HG03378 (cell line): ENCODE data around the gene PREB.

ENCODE experiments used
- ATAC-seq: cut with Tn5 transposase; IDR thresholded peaks from one replicate; pipeline ENCODE4 v1.9.1; 2021; ENCODE audit warnings: mild to moderate bottlenecking, moderate library complexity; ENCODE audit not compliant: unreplicated experiment

PREB gene

GRCh38 chr2:27099334-27099955 lies 35.0 kb downstream of the PREB start:
- no peak for ATAC-seq

DNA sequence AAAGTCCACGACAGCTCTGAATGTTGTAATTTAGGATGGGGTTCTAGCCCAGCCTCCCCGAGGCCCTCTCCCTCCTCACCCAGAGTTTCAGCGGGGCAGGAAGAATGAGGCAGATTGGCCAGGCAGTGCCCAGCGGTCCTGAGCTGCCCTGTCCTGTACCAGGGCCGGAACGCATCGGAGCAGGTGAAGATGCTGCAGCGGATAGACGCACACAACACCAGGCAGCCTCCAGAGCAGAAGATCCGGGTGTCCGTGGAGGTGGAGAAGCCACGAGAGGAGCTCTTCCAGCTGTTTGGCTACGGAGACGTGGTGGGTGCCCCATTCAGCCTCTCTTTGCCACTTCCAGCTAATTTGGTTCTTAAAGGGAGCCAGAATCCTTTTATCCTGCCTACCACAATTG lies 37.1 kb downstream of the PREB start:
- ATAC-seq = no peak

DNA sequence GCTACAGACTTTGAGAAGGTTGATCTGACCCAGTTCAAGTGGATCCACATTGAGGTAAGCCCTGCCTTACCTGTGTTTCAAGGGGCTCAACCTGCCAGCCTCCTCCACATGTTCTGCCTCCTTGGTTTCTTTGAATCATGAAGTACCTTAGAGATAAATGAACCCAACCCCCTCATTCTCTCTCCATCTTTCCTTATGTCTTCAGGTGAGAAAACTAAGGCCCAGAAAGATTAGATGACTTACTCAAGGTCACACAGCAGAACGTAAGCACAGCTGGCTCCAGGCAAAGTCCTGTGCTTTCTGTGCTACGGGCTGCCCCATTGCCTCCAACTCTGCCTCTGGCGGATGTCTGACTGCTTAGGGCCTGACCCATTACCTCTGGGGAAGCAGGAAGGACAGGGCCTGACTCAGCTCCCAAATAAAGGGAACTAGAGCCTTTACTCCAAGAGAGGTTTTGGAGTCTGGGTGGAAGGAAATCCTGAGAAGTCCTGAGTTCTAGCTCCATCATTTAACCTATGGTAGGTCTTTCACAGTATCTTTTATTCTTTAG lies 37.6 kb downstream of the PREB start:
- ATAC-seq = no peak

GRCh38 chr2:27095745-27096651 lies 38.4 kb downstream of the PREB start:
- ATAC-seq = no peak

DNA sequence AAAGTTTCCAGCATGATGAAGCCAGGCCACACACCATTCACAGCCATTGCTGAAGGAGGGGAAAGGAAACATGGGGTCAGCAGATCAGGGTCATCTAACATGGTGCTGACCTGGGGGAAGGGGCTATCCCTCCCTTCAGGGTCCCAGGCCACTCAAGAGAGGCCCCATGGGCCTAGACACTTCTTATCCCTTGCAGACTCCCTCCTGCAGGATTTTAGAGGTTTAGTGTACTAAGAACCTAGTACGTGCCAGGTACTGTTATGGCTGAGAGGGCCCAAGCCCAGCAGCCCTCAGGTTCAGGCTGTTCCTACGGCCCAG lies 39.0 kb downstream of the PREB start:
- no peak for ATAC-seq

DNA sequence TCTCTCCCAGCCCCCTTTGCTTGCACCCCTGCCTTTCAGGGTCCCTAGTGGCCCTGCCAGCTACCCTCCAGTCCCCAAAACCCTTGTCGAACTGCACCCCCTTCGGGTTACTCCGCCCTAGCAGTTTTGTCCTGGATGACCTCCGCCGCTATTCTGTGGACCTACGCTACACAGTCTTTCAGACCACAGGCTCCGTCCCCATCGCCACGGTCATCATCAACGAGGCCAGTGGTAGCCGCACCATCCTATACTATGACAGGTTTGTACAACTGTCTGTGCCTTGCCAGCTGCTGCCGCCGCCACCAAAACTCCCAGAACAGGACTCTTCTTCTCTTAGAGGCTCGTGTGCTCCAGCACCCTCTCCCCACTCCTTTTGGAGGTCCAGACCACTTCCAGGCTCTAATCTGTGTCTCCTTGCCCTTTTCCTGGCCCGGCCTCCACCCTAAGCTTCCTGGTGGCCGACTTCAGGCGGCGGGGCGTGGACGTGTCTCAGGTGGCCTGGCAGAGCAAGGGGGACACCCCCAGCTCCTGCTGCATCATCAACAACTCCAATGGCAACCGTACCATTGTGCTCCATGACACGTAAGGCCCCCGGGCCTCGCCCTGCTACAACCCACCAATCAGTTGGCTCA lies 40.0 kb downstream of the PREB start:
- no peak for ATAC-seq

- ATAC-seq = no peak
Observed at GRCh38 chr2:27093430-27094352, 40.7 kb downstream of the PREB start.

- ATAC-seq = no peak
Observed at GRCh38 chr2:27092696-27093429, 41.6 kb downstream of the PREB start.

GRCh38 chr2:27091746-27092695 lies 42.4 kb downstream of the PREB start:
- no peak for ATAC-seq

- ATAC-seq = no peak
Observed at GRCh38 chr2:27089111-27089954, 45.1 kb downstream of the PREB start.

- no peak for ATAC-seq
Observed at GRCh38 chr2:27088634-27089033, 45.8 kb downstream of the PREB start.

- ATAC-seq = no peak
Observed at GRCh38 chr2:27087823-27088410, 46.5 kb downstream of the PREB start.

GRCh38 chr2:27086724-27087593 lies 47.5 kb downstream of the PREB start, which contains the start of gene KHK:
Gene KHK, plus strand, starts transcription at chr2:27086772. Its CDS starts 488 bp downstream, at chr2:27087260.
- peak; percentile 17 for ATAC-seq

DNA sequence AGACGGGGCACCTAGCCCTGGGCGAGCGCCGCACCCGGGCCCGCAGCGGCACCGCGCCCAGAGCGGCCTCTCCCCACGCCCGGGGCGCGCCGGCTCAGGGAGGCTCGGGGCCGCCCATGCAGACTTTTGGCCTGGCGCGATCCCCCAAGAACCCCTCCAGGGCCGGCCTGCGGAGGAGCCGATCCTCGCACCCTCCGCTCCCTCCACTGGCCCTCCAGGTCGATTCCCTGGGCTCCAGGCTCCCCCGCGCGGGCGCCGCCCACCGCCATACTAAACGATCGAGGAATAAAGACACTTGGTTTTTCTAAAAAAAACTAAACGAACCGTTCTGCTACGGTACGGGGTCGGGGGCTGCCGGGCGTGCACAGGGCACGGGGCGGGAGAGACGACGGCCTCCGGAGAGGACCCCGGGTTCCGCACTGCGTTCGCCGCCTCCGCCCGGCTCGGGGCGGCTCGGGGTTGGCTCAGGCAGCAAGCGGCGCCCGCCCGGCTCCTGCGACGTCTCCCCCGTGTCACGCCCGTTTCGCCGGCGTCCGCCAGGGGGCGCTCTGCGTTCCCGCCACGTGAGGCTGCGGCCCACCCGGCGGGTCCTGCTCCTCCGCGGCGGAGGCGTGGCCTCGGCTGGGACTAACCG lies 48.2 kb downstream of the PREB start:
- peak; percentile 58 for ATAC-seq

DNA sequence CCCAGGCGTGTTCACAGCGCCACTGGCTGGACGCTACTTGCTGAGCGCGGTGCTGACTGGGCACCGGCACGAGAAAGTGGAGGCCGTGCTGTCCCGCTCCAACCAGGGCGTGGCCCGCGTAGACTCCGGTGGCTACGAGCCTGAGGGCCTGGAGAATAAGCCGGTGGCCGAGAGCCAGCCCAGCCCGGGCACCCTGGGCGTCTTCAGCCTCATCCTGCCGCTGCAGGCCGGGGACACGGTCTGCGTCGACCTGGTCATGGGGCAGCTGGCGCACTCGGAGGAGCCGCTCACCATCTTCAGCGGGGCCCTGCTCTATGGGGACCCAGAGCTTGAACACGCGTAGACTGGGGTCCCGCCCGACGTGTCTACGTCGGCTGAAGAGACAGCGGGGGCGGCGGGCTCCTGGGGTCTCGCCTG lies 48.8 kb downstream of the PREB start:
- ATAC-seq = peak; percentile 4

GRCh38 chr2:27085062-27085672 lies 49.3 kb downstream of the PREB start:
- no peak for ATAC-seq
